B cell (primary cell): Measurements from ENCODE around the gene TFEB. TPM values are rescaled to one million over a fixed set of nuclear protein-coding genes. Genes with fewer than 3 reads are reported as not detected.

Experiments
- ATAC-seq: fragments of 200-7000 bp; cut with Tn5 transposase; one replicate; pipeline ENCODE4 v1.10.0; 2021; ENCODE audit warnings: low read depth, mild to moderate bottlenecking, moderate number of reproducible peaks, moderate library complexity
- CTCF ChIA-PET: fragments of 350-600 bp; sonication (Branson Sonifier 250); formaldehyde crosslinking; loops from one replicate; lab custom pipeline; 2021; ENCODE audit warnings: antibody characterized with exemption, inconsistent platforms; lab: Charles Lee
- POLR2A ChIA-PET: fragments of 350-600 bp; sonication (Branson Sonifier 250); formaldehyde crosslinking; loops from one replicate; lab custom pipeline; 2021; ENCODE audit warnings: antibody characterized with exemption; lab: Charles Lee
- DNase-seq: peaks from one replicate; pipeline ENCODE4 v3.0.0; 2013
- H2AFZ ChIP-seq: 2 replicates; pipeline ENCODE4 v1.6.1; 2012; ENCODE audit warnings: mild to moderate bottlenecking, low read depth, low read length; ENCODE audit not compliant: insufficient read depth, poor library complexity, severe bottlenecking
- H3K27ac ChIP-seq, 2 donors: 1 replicate in 1 of 2; 2 replicates in 1 of 2; pipeline ENCODE4 v1.5.1; 2012 to 2013; ENCODE audit warnings: low read length in 2 of 2, mild to moderate bottlenecking in 2 of 2, moderate library complexity in 1 of 2
- H3K27me3 ChIP-seq, 4 experiments: fragments of 200-600 bp in 1 of 4; sonication (generic) in 1 of 4; replicated peaks in 1 of 4; 1 replicate in 2 of 4; 2 replicates in 2 of 4; pipeline versions ENCODE4 v1.6.1 to v1.7.0; 2013 to 2016; ENCODE audit warnings: low read length in 3 of 4, mild to moderate bottlenecking in 2 of 4, mixed read lengths in 1 of 4, moderate library complexity in 1 of 4; ENCODE audit not compliant: insufficient read depth in 4 of 4, control insufficient read depth in 3 of 4; ENCODE audit errors: control extremely low read depth in 1 of 4
- H3K36me3 ChIP-seq, 2 experiments: replicated peaks in 1 of 2; 1 replicate in 1 of 2; 2 replicates in 1 of 2; pipeline versions ENCODE4 v1.6.1 to v1.7.1; 2013; ENCODE audit warnings: low read length in 1 of 2; ENCODE audit not compliant: insufficient read depth in 2 of 2, control insufficient read depth in 1 of 2; ENCODE audit errors: control extremely low read depth in 1 of 2, extremely low read depth in 1 of 2
- H3K4me1 ChIP-seq, 2 donors: fragments of 200-600 bp in 1 of 2; sonication (generic) in 1 of 2; 1 replicate in 1 of 2; 2 replicates in 1 of 2; pipeline versions ENCODE4 v1.5.1 to v1.6.1; 2013 to 2017; ENCODE audit warnings: low read length in 2 of 2; ENCODE audit not compliant: control insufficient read depth in 2 of 2, insufficient read depth in 2 of 2
- H3K4me2 ChIP-seq: replicated peaks from 2 replicates; pipeline ENCODE3; 2012; ENCODE audit warnings: mild to moderate bottlenecking, low read depth, low read length; ENCODE audit not compliant: poor library complexity, severe bottlenecking
- H3K4me3 ChIP-seq, 5 experiments: fragments of 200-600 bp in 1 of 5; sonication (generic) in 1 of 5; 1 replicate in 3 of 5; 2 replicates in 2 of 5; pipeline versions ENCODE4 v1.5.1 to v1.7.0; 2011 to 2016; ENCODE audit warnings: low read length in 4 of 5, mild to moderate bottlenecking in 4 of 5, low read depth in 2 of 5, control low read depth in 1 of 5, moderate library complexity in 1 of 5; ENCODE audit not compliant: insufficient read depth in 1 of 5; ENCODE audit errors: control extremely low read depth in 1 of 5, extremely low read depth in 1 of 5
- H3K79me2 ChIP-seq: fragments of 200-600 bp; sonication (generic); one replicate; pipeline ENCODE4 v1.6.0; 2016; ENCODE audit warnings: low read length; ENCODE audit not compliant: control insufficient read depth, insufficient read depth
- H3K9ac ChIP-seq: fragments of 200-600 bp; sonication (generic); 2 replicates; pipeline ENCODE4 v1.6.1; 2017; ENCODE audit warnings: mild to moderate bottlenecking, low read length, moderate library complexity
- H3K9me3 ChIP-seq, 3 donors: one replicate each; pipeline versions ENCODE4 v1.6.1 to v1.7.1; 2013; ENCODE audit warnings: low read length in 2 of 3; ENCODE audit not compliant: control insufficient read depth in 2 of 3, insufficient read depth in 1 of 3; ENCODE audit errors: control extremely low read depth in 1 of 3
- H4K20me1 ChIP-seq: 2 replicates; pipeline ENCODE4 v1.6.0; 2012; ENCODE audit warnings: mild to moderate bottlenecking, low read length; ENCODE audit not compliant: insufficient read depth, control insufficient read depth, poor library complexity, severe bottlenecking
- H3K27ac Mint-ChIP-seq: one replicate; pipeline ENCODE4 v1.8.0; 2021; ENCODE audit warnings: mixed read lengths
- H3K27me3 Mint-ChIP-seq: one replicate; pipeline ENCODE4 v1.8.0; 2021; ENCODE audit warnings: mixed read lengths
- H3K4me1 Mint-ChIP-seq: one replicate; pipeline ENCODE4 v1.8.0; 2021; ENCODE audit warnings: mixed read lengths
- H3K4me3 Mint-ChIP-seq: one replicate; pipeline ENCODE4 v1.8.0; 2021; ENCODE audit warnings: mixed read lengths
- H3K9me3 Mint-ChIP-seq: one replicate; pipeline ENCODE4 v1.8.0; 2022; ENCODE audit warnings: mixed read lengths; ENCODE audit not compliant: insufficient read depth
- CTCF ChIP-seq: fragments of 200-600 bp; IDR thresholded peaks from one replicate; pipeline ENCODE4 v1.8.0; 2022; ENCODE audit warnings: antibody characterized with exemption, mild to moderate bottlenecking
- EZH2 ChIP-seq: IDR thresholded peaks from 2 replicates; pipeline ENCODE4 v1.6.1; 2012; ENCODE audit warnings: borderline replicate concordance, low read depth, mild to moderate bottlenecking, moderate library complexity, low read length; ENCODE audit not compliant: insufficient read depth, poor library complexity, severe bottlenecking
- WGBS: methylation state at CpG from one replicate; pipeline ENCODE4 v1.1.5; 2013; ENCODE audit warnings: missing lambda C conversion rate; ENCODE audit not compliant: insufficient coverage; 5-methylcytosine and 5-hydroxymethylcytosine counted together
- intact Hi-C: fragments of 100-400 bp; cut with micrococcal nuclease; formaldehyde crosslinking; loops from one replicate; pipeline ENCODE4 v1.10.0; 2022
- polyA plus RNA-seq: library from polyadenylated mRNA; depleted of rRNA; stranded (reverse); fragments of >200 nt; gene quantifications from 2 replicates; pipeline ENCODE4 v1.2.3, GENCODE V29; 2012
- total RNA-seq, 2 donors: library from RNA; stranded (reverse); fragments of 120-200 nt in 1 of 2; gene quantifications; 1 replicate in 1 of 2; 2 replicates in 1 of 2; pipeline versions ENCODE4 v1.2.3 to v1.2.4, GENCODE V29; 2013 to 2022

The TFEB gene
- total and polyA plus RNA-seq, 2 donors (not counting 1 experiment from before 2014, with no cell fraction given): 113 to 148 TPM

GRCh38 chr6:41783106-41783780 is 47.8 kb upstream of the TFEB start:
- Histone ChIP-seq H3K27me3 (no peaks in the 10 kb centered on the region), H3K4me3 (no peak overlapping the region), H3K9me3 (no peaks in the 10 kb centered on the region), H4K20me1 (peaks cover 4% of the 10 kb centered on the region), H3K36me3 (no peaks in the 10 kb centered on the region), H2AFZ (no peak overlapping the region), H3K4me1 (peaks cover 26 to 37% of the 10 kb centered on the region in 2 donors), H3K4me2 (no peak overlapping the region), H3K79me2 (peaks cover 13% of the 10 kb centered on the region), H3K27ac (no peak overlapping the region), H3K9ac (no peak overlapping the region)
- ChIA-PET CTCF (interaction anchor here (1.4 to 10.0 kb wide), 3 partner anchors 138 to 263 kb away, joined by 4 to 198 read pairs (median 5); partner anchors contain the start of genes BYSL, MED20 and TAF8), POLR2A (interaction anchor here (1.2 kb wide), 1 partner anchor 263 kb away, joined by 5 read pairs; no protein-coding TSS in a partner anchor)
- peaks cover 41% of the 10 kb centered on the region for H3K4me1 Mint-ChIP-seq
- H3K27ac Mint-ChIP-seq: no peak overlapping the region
- H3K27me3 Mint-ChIP-seq: no peaks in the 10 kb centered on the region
- TF ChIP-seq CTCF: no peak
- no peak for TF ChIP-seq EZH2
- DNase-seq (no peak), ATAC-seq (no peak)
- 100% methylated on average over 4 of the region's 6 CpGs for WGBS
- H3K4me3 Mint-ChIP-seq: peak overlapping the region; percentile 21
- no peaks in the 10 kb centered on the region for H3K9me3 Mint-ChIP-seq
- intact Hi-C loops: loop anchor here (10.0 kb wide), 1 partner anchor 942 kb away; the partner anchor contains the start of gene PRPH2

- WGBS: no CpG with 5 or more reads among the region's 3 CpGs
- Histone ChIP-seq H3K36me3 (peaks cover 0 to 9% of the 10 kb centered on the region in 2 experiments), H3K9ac (no peak overlapping the region), H3K79me2 (peaks cover 8% of the 10 kb centered on the region), H3K4me2 (peak overlapping the region; percentile 90), H3K4me3 (no peak overlapping the region), H4K20me1 (peaks cover 4% of the 10 kb centered on the region), H3K9me3 (no peaks in the 10 kb centered on the region), H3K27me3 (no peaks in the 10 kb centered on the region), H3K27ac (no peak overlapping the region), H3K4me1 (peaks cover 26 to 37% of the 10 kb centered on the region in 2 donors), H2AFZ (no peak overlapping the region)
- Mint-ChIP-seq H3K4me3 (peak overlapping the region; percentile 79), H3K9me3 (no peaks in the 10 kb centered on the region), H3K4me1 (peaks cover 38% of the 10 kb centered on the region), H3K27me3 (no peaks in the 10 kb centered on the region), H3K27ac (no peak overlapping the region)
- no peak for TF ChIP-seq CTCF
- TF ChIP-seq EZH2: no peak
- ATAC-seq: no peak
- CTCF ChIA-PET: interaction anchor here (1.2 to 10.0 kb wide), 6 partner anchors 13 to 433 kb away, joined by 3 to 198 read pairs (median 7); partner anchors contain the start of genes BYSL, MED20 and TAF8
- POLR2A ChIA-PET: interaction anchor here (0.6 to 1.0 kb wide), 3 partner anchors 269 to 387 kb away, joined by 3 to 6 read pairs (median 5); partner anchors contain the start of gene TAF8
- intact Hi-C loops: loop anchor here (10.0 kb wide), 1 partner anchor 943 kb away; the partner anchor contains the start of gene PRPH2
- no peak for DNase-seq
Observed at GRCh38 chr6:41781366-41781730, 45.9 kb upstream of the TFEB start.
